MM.1S (cell line): Measurements from ENCODE around the gene TAS2R40.

Experiments used
- CTCF ChIP-seq: fragments of 300-600 bp; sonication (generic); IDR thresholded peaks from 2 replicates; pipeline ENCODE4 v1.5.1; 2016; ENCODE audit warnings: antibody characterized with exemption, low read length, mixed read lengths
- EZH2phosphoT487 ChIP-seq: fragments of 300-600 bp; sonication (generic); IDR thresholded peaks from 2 replicates; pipeline ENCODE4 v1.6.1; 2018; ENCODE audit warnings: antibody characterized with exemption, low read length

- TF ChIP-seq CTCF (no peak), EZH2phosphoT487 (no peak)
Observed at GRCh38 chr7:143193880-143194279, 28.0 kb upstream of the TAS2R40 start.
